PC-3 (cell line): Measurements from ENCODE around the gene APOBR. TPM values are rescaled to one million over a fixed set of nuclear protein-coding genes. Genes with fewer than 3 reads are reported as not detected.
"Not testable (repeated sequence)": the region's sequence is repeated elsewhere in the genome, so short reads cannot be mapped to it uniquely, and the experiment has no call there.

Experiments used
- ATAC-seq: fragments of 200-7000 bp; cut with Tn5 transposase; 2 replicates; pipeline ENCODE4 v1.9.1; 2020; ENCODE audit warnings: mild to moderate bottlenecking, moderate library complexity
- BruUV-seq: library from RNA; stranded (reverse); fragments of 400-500 nt; replicated peaks from 2 replicates; lab custom pipeline; 2021; lab: Mats Ljungman, UMichigan
- CTCF ChIA-PET: fragments of 300-600 bp; sonication (Branson Sonifier 250); formaldehyde crosslinking; loops from one replicate; lab custom pipeline; 2022; ENCODE audit warnings: antibody characterized with exemption; lab: Charles Lee
- POLR2A ChIA-PET: fragments of 300-600 bp; sonication (Branson Sonifier 250); formaldehyde crosslinking; loops from one replicate; lab custom pipeline; 2022; ENCODE audit warnings: antibody characterized with exemption; ENCODE audit not compliant: unreplicated experiment; lab: Charles Lee
- DNase-seq: peaks from one replicate; pipeline ENCODE4 v3.0.0-alpha.2; 2015
- H2AFZ ChIP-seq: fragments of 300-600 bp; sonication (generic); 2 replicates; pipeline ENCODE4 v1.6.0; 2016; ENCODE audit warnings: antibody characterized with exemption, low read length
- H3F3A ChIP-seq: fragments of 300-600 bp; sonication (generic); one replicate; pipeline ENCODE4 v1.6.0; 2017; ENCODE audit warnings: antibody characterized with exemption, low read length, control low read depth, mild to moderate bottlenecking; ENCODE audit not compliant: unreplicated experiment
- H3K27ac ChIP-seq: fragments of 300-600 bp; sonication (generic); 2 replicates; pipeline ENCODE4 v1.5.1; 2016; ENCODE audit warnings: mild to moderate bottlenecking, low read length
- H3K27me3 ChIP-seq: fragments of 300-600 bp; sonication (generic); 2 replicates; pipeline ENCODE4 v1.6.1; 2016; ENCODE audit warnings: low read length, mixed read lengths
- H3K36me3 ChIP-seq: fragments of 300-600 bp; sonication (generic); 2 replicates; pipeline ENCODE4 v1.6.1; 2016; ENCODE audit warnings: low read depth, mixed run types, low read length, mixed read lengths
- H3K4me1 ChIP-seq: fragments of 300-600 bp; sonication (generic); 2 replicates; pipeline ENCODE4 v1.5.1; 2016; ENCODE audit warnings: low read length; ENCODE audit not compliant: insufficient read depth
- H3K4me2 ChIP-seq: fragments of 300-600 bp; sonication (generic); 2 replicates; pipeline ENCODE4 v1.6.0; 2016; ENCODE audit warnings: low read length
- H3K4me3 ChIP-seq: fragments of 300-600 bp; sonication (generic); 2 replicates; pipeline ENCODE4 v1.5.1; 2016; ENCODE audit warnings: mild to moderate bottlenecking, low read length, mixed read lengths
- H3K79me2 ChIP-seq: fragments of 300-600 bp; sonication (generic); 2 replicates; pipeline ENCODE4 v1.6.1; 2017; ENCODE audit warnings: low read length, mixed read lengths
- H3K9ac ChIP-seq: fragments of 300-600 bp; sonication (generic); 2 replicates; pipeline ENCODE4 v1.6.0; 2016; ENCODE audit warnings: mild to moderate bottlenecking, low read length
- H3K9me2 ChIP-seq: fragments of 300-600 bp; sonication (generic); replicated peaks from 2 replicates; pipeline ENCODE4 v1.6.1; 2016; ENCODE audit warnings: mixed run types, low read length, mixed read lengths
- H3K9me3 ChIP-seq: fragments of 300-600 bp; sonication (generic); 2 replicates; pipeline ENCODE4 v1.6.1; 2016; ENCODE audit warnings: low read length, mixed read lengths
- H4K20me1 ChIP-seq: fragments of 300-600 bp; sonication (generic); 2 replicates; pipeline ENCODE4 v1.6.1; 2016; ENCODE audit warnings: low read length, mixed read lengths
- CTCF ChIP-seq: fragments of 300-600 bp; sonication (generic); conservative IDR thresholded peaks from 2 replicates; pipeline ENCODE4 v1.5.1; 2017; ENCODE audit warnings: antibody characterized with exemption, low read depth, mild to moderate bottlenecking, low read length
- EZH2 ChIP-seq: fragments of 300-600 bp; sonication (generic); IDR thresholded peaks from one replicate; pipeline ENCODE4 v1.6.1; 2017; ENCODE audit warnings: antibody characterized with exemption, mild to moderate bottlenecking, low read length; ENCODE audit not compliant: unreplicated experiment
- EZH2phosphoT487 ChIP-seq: fragments of 300-600 bp; sonication (generic); IDR thresholded peaks from 2 replicates; pipeline ENCODE4 v1.6.1; 2018; ENCODE audit warnings: mild to moderate bottlenecking, antibody characterized with exemption, low read length, borderline replicate concordance
- intact Hi-C: fragments of 100-400 bp; cut with micrococcal nuclease; formaldehyde crosslinking; loops from 2 replicates; pipeline ENCODE4 v1.9.0; 2023
- total RNA-seq: library from RNA; depleted of rRNA; stranded (reverse); fragments of >200 nt; gene quantifications from 2 replicates; pipeline ENCODE4 v1.2.3, GENCODE V29; 2014

Gene APOBR
- total RNA-seq, 1 experiment from 2014 or later: 0.04 TPM

DNA sequence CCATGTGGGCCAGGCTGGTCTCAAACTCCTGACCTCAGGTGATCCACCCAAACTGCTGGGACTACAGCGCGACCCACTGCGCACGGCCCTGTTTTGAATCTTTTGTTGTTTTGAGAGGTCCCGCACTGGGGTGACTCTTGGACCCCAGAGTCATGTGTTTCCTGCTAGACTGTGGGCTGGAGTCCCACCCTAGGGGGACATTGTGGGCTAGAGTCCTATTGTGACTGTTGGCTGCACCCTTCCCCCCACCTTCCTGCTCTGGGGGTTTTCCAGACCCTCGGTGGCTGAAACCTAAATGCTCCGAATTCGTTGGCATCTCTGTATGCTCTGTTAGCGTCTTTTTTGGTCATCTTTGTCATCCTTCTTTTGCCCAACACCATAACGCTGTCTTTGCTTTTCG lies 28.3 kb downstream of the APOBR start:
- Histone ChIP-seq H3K9ac (no peak overlapping the region), H3K27me3 (no peaks in the 10 kb centered on the region), H3K4me1 (no peaks in the 10 kb centered on the region), H3K79me2 (no peaks in the 10 kb centered on the region), H3K9me2 (no peaks in the 10 kb centered on the region), H4K20me1 (no peaks in the 10 kb centered on the region), H2AFZ (no peak overlapping the region), H3K4me3 (no peak overlapping the region), H3K9me3 (no peaks in the 10 kb centered on the region), H3K27ac (no peak overlapping the region), H3K36me3 (no peaks in the 10 kb centered on the region), H3K4me2 (no peak overlapping the region), H3F3A (no peaks in the 10 kb centered on the region)
- TF ChIP-seq CTCF (no peak), EZH2 (no peak), EZH2phosphoT487 (no peak)
- CTCF ChIA-PET: no interaction called here
- intact Hi-C loops: no loop called here
- ATAC-seq: no peak
- BruUV-seq: no TSS peak
- no peak for DNase-seq
- POLR2A ChIA-PET: no interaction called here

DNA sequence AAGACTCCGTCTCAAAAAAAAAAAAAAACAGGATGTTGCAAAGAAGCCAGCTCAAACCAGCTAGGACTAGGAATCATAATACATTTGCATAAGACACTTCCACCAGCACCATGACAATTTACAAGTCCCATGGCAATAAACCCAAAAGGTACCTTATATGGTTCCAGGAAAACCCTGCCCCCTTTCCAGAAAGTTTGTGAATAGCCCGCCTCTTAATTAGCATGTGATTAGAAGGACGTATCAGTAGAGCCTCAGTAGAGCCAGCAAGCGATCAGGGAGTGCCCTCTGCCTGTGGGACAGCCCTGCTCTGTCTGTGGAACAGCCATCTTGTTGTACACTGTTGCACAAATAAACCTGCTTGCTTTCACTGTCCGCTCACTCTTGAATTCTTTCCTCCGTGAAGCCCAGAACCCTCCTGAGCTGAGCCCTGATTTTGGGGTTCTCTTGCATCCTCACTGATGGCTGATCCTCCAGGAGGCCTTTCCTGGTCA lies 30.3 kb downstream of the APOBR start:
- TF ChIP-seq EZH2phosphoT487 (no peak), EZH2 (no peak), CTCF (no peak)
- DNase-seq (no peak), ATAC-seq (no peak)
- Histone ChIP-seq H3K4me3 (no peak overlapping the region), H3K4me1 (no peaks in the 10 kb centered on the region), H3K27me3 (no peaks in the 10 kb centered on the region), H3F3A (no peaks in the 10 kb centered on the region), H3K9ac (no peak overlapping the region), H3K9me3 (no peaks in the 10 kb centered on the region), H3K36me3 (no peaks in the 10 kb centered on the region), H4K20me1 (no peaks in the 10 kb centered on the region), H2AFZ (no peak overlapping the region), H3K79me2 (no peaks in the 10 kb centered on the region), H3K9me2 (no peaks in the 10 kb centered on the region), H3K4me2 (no peak overlapping the region), H3K27ac (no peak overlapping the region)
- no TSS peak for BruUV-seq
- ChIA-PET CTCF (no interaction called here), POLR2A (no interaction called here)
- intact Hi-C loops: no loop called here

- Histone ChIP-seq H3K9me2 (no peaks in the 10 kb centered on the region), H3K4me1 (no peaks in the 10 kb centered on the region), H2AFZ (no peak overlapping the region), H3K9me3 (no peaks in the 10 kb centered on the region), H3K27ac (no peak overlapping the region), H3K79me2 (no peaks in the 10 kb centered on the region), H3K4me2 (no peak overlapping the region), H3K4me3 (no peak overlapping the region), H4K20me1 (no peaks in the 10 kb centered on the region), H3K36me3 (no peaks in the 10 kb centered on the region), H3K27me3 (no peaks in the 10 kb centered on the region), H3F3A (no peaks in the 10 kb centered on the region), H3K9ac (no peak overlapping the region)
- ATAC-seq: no peak
- no TSS peak for BruUV-seq
- CTCF ChIA-PET: no interaction called here
- POLR2A ChIA-PET: no interaction called here
- TF ChIP-seq EZH2: no peak
- TF ChIP-seq EZH2phosphoT487: no peak
- no peak for TF ChIP-seq CTCF
- intact Hi-C loops: no loop called here
- no peak for DNase-seq
Observed at GRCh38 chr16:28526201-28527099, 32.0 kb downstream of the APOBR start.

DNA sequence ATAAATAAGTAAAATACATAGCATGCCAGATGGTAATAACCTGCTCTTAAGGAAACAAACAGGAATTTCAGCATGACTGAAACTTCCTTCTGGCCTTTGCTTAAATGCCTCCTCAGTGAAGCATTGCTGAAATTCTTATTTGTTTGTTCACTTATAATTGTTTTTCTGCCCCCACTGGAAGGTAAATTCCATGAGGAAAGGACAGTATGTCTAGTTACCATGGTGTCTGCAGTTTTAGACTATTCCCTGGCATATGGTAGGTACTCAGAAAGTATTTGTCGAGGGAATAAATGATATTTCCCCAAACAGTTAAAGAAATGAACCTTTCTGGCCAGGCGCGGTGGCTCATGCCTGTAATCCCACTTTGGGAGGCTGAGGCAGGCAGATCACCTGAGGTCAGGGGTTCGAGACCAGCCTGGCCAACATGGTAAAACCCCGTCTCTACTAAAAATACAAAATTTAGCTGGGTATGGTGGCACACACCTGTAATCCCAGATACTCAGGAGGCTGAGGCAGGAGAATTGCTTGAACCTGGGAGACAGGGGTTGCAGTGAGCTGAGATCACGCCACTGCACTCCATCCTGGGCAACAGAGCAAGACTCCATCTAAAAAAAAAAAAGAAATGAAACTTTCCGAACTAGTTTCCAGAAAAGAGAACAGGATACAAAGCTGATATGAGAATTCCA lies 32.8 kb downstream of the APOBR start:
- DNase-seq, H4K20me1 ChIP-seq, POLR2A ChIA-PET, H3K9me3 ChIP-seq, intact Hi-C loops, H3K36me3 ChIP-seq, H3K4me1 ChIP-seq, ATAC-seq, H3K27me3 ChIP-seq, BruUV-seq, H3K79me2 ChIP-seq, H3K27ac ChIP-seq, H3K4me2 ChIP-seq, H3F3A ChIP-seq, H3K9me2 ChIP-seq, H2AFZ ChIP-seq, H3K4me3 ChIP-seq, H3K9ac ChIP-seq, CTCF ChIA-PET: not testable (repeated sequence)
